ENCODE measurements around the gene AKNA. TPM values are rescaled to one million over a fixed set of nuclear protein-coding genes. Genes with fewer than 3 reads are reported as not detected.

AKNA gene
- total RNA-seq, 2 experiments from 2014 or later, result 107 to 118 TPM

GRCh38 chr9:114300153-114300845, 87.5 kb downstream of the AKNA start:
- no peak overlapping the region for H3K4me3 Mint-ChIP-seq
- H3K27ac Mint-ChIP-seq, result no peak overlapping the region
- H3K27me3 Mint-ChIP-seq (ENCODE audit: low read depth), result no peaks in the 10 kb centered on the region
- H3K9me3 Mint-ChIP-seq, result peaks cover 4% of the 10 kb centered on the region
- H3K36me3 Mint-ChIP-seq (ENCODE audit: low read depth), result peaks cover 6% of the 10 kb centered on the region
- DNase-seq, result no peak
- CTCF ChIA-PET, result interaction anchor here (0.7 to 2.0 kb wide), 2 partner anchors 9 to 218 kb away, joined by 3 to 12 read pairs; no protein-coding TSS in a partner anchor
- H3K4me1 Mint-ChIP-seq (ENCODE audit: low read depth), result no peaks in the 10 kb centered on the region
- intact Hi-C loops (cut with micrococcal nuclease), result no loop called here

DNA sequence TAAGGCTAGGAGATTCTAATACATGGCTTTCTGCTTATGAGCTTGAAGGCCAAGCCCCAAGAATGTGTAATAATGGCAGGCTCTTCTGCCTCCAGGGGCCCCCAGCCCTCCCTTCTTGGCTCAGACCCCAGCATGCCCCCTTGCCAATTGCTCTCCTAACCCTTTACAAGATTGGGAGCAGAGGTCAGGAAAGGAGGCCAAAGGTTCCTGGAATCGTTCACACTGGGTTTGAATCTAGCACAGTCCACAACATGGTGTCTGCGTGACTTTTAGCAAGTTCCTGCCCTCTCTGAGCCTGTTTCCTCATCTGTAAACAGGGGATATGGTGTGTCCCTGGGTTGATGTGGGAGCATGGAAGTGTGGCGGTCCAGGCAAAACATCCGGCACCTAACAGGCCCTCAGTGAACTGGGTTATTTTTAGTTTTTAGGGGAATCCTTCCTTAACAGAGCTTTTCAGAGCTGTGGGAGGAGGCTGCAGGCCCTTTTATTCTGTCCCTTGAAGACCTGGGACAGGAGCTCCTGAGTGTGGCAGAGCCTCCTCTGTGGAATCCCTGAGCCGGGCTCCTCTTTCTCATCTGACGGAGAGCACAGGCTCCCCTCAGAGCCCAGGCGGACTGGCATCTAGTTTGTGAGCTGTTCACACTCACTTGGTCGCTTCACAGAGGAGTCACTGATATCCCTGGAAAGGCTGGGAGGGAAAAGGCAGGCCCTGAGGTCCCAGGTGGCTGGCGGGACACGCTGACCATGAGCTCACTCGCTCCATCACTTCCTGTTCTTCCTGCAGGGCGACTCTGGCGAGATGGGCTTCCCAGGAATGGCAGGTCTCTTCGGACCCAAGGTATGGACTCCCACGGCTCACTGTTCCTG, 88.3 kb downstream of the AKNA start:
- Mint-ChIP-seq H3K9me3 (peaks cover 10% of the 10 kb centered on the region), H3K27ac (no peak overlapping the region), H3K4me3 (no peak overlapping the region), H3K27me3 (ENCODE audit: low read depth) (no peaks in the 10 kb centered on the region), H3K36me3 (ENCODE audit: low read depth) (peaks cover 14% of the 10 kb centered on the region), H3K4me1 (ENCODE audit: low read depth) (no peaks in the 10 kb centered on the region)
- intact Hi-C loops (cut with micrococcal nuclease), result no loop called here
- CTCF ChIA-PET, result interaction anchor here (0.7 to 2.0 kb wide), 3 partner anchors 9 to 217 kb away, joined by 3 to 12 read pairs (median 5); no protein-coding TSS in a partner anchor
- DNase-seq, result no peak

DNA sequence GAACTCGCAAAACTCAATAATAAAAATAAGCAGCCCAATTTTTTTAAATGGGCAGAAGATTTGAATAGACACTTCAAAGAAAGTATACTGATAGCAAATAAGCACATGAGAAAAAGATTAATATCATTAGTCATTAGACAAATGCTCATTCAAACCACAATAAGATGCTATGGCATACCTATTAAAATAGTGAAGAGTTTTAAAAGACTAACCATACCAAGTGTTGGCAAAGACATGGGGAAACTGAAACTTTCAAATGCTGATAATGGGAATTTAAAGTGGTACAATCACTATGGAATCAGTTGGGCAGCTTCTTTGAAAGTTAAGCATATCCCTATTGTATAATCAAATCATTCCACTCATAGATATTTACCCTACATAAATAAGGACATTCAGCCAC, 91.4 kb downstream of the AKNA start:
- Mint-ChIP-seq H3K4me1 (ENCODE audit: low read depth) (no peaks in the 10 kb centered on the region), H3K27ac (no peak overlapping the region), H3K36me3 (ENCODE audit: low read depth) (peaks cover 17% of the 10 kb centered on the region), H3K9me3 (peaks cover 11% of the 10 kb centered on the region), H3K27me3 (ENCODE audit: low read depth) (no peaks in the 10 kb centered on the region), H3K4me3 (no peak overlapping the region)
- CTCF ChIA-PET, result no interaction called here
- no peak for DNase-seq
- intact Hi-C loops (cut with micrococcal nuclease), result no loop called here

DNA sequence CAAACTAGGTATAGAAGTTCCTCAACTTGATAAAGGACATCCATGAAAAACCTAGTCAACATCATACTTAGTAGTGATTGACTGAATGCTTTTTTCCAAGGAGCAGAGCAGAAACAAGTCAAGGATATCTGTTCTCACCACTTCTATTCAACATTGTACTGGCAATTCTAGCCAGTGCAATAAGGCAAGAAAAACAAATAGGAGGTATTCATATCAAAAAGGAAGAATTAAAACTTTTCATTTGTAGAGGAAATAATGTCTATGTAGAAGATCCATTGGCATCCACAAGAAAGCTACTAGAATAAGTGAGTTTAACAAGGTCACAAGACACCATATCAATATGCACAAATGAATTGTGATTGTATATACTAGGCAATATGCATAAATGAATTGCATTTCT, 93.1 kb downstream of the AKNA start:
- no peak for DNase-seq
- peaks cover 2% of the 10 kb centered on the region for H3K4me1 Mint-ChIP-seq (ENCODE audit: low read depth)
- no peak overlapping the region for H3K4me3 Mint-ChIP-seq
- CTCF ChIA-PET, result interaction anchor here (0.8 kb wide), 1 partner anchor 271 kb away, joined by 5 read pairs; no protein-coding TSS in a partner anchor
- intact Hi-C loops (cut with micrococcal nuclease), result no loop called here
- H3K36me3 Mint-ChIP-seq (ENCODE audit: low read depth), result peaks cover 21% of the 10 kb centered on the region
- H3K27me3 Mint-ChIP-seq (ENCODE audit: low read depth), result peaks cover 2% of the 10 kb centered on the region
- no peak overlapping the region for H3K27ac Mint-ChIP-seq
- peaks cover 11% of the 10 kb centered on the region for H3K9me3 Mint-ChIP-seq

GRCh38 chr9:114291886-114292590, 95.7 kb downstream of the AKNA start:
- H3K4me1 Mint-ChIP-seq (ENCODE audit: low read depth), result peaks cover 2% of the 10 kb centered on the region
- H3K4me3 Mint-ChIP-seq, result no peak overlapping the region
- intact Hi-C loops (cut with micrococcal nuclease), result loop anchor here (1.0 kb wide), 3 partner anchors 137 to 210 kb away; partner anchors contain the start of gene COL27A1
- H3K9me3 Mint-ChIP-seq, result peaks cover 11% of the 10 kb centered on the region
- H3K36me3 Mint-ChIP-seq (ENCODE audit: low read depth), result peaks cover 21% of the 10 kb centered on the region
- peaks cover 2% of the 10 kb centered on the region for H3K27me3 Mint-ChIP-seq (ENCODE audit: low read depth)
- CTCF ChIA-PET, result interaction anchor here (1.0 to 4.9 kb wide), 17 partner anchors 8 to 484 kb away, joined by 3 to 75 read pairs (median 6); partner anchors contain the start of gene COL27A1
- DNase-seq, result no peak
- H3K27ac Mint-ChIP-seq, result no peak overlapping the region

DNA sequence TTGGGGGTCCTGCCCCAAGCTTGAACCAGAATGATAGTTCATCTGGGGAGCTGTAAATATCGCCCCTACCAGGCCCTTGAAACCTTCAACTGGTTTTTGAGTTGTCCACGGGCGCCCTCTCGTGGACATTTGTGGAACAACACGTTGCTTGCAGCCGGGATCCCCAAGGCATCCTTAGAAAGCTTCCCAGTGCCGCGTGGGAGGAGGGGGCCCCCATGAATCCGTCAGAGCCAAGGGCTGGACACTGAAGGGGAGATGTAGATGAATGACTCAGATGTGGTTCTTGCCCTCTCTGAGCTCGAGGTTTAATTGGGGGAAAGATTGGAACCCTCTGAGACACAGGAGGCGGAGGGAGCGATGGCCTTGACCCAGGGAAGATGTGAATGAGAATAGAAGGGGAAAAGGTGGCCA, 96.7 kb downstream of the AKNA start:
- Mint-ChIP-seq H3K9me3 (peaks cover 11% of the 10 kb centered on the region), H3K4me1 (ENCODE audit: low read depth) (peaks cover 2% of the 10 kb centered on the region), H3K36me3 (ENCODE audit: low read depth) (peaks cover 20% of the 10 kb centered on the region), H3K27me3 (ENCODE audit: low read depth) (peaks cover 2% of the 10 kb centered on the region), H3K4me3 (no peak overlapping the region), H3K27ac (no peak overlapping the region)
- intact Hi-C loops (cut with micrococcal nuclease), result loop anchor here (1.0 kb wide), 3 partner anchors 136 to 209 kb away; partner anchors contain the start of gene COL27A1
- CTCF ChIA-PET, result interaction anchor here (0.7 to 4.9 kb wide), 33 partner anchors 9 to 404 kb away, joined by 3 to 75 read pairs (median 5); partner anchors contain the start of gene COL27A1
- peak; percentile 83 for DNase-seq

- Mint-ChIP-seq H3K36me3 (ENCODE audit: low read depth) (peaks cover 16% of the 10 kb centered on the region), H3K4me1 (ENCODE audit: low read depth) (peaks cover 2% of the 10 kb centered on the region), H3K27me3 (ENCODE audit: low read depth) (peaks cover 2% of the 10 kb centered on the region), H3K4me3 (no peak overlapping the region), H3K9me3 (peaks cover 7% of the 10 kb centered on the region), H3K27ac (no peak overlapping the region)
- intact Hi-C loops (cut with micrococcal nuclease), result no loop called here
- CTCF ChIA-PET, result interaction anchor here (0.8 to 4.9 kb wide), 31 partner anchors 9 to 403 kb away, joined by 3 to 75 read pairs (median 5); partner anchors contain the start of gene COL27A1
- DNase-seq, result no peak
Observed at GRCh38 chr9:114290561-114290986, 97.2 kb downstream of the AKNA start.

DNA sequence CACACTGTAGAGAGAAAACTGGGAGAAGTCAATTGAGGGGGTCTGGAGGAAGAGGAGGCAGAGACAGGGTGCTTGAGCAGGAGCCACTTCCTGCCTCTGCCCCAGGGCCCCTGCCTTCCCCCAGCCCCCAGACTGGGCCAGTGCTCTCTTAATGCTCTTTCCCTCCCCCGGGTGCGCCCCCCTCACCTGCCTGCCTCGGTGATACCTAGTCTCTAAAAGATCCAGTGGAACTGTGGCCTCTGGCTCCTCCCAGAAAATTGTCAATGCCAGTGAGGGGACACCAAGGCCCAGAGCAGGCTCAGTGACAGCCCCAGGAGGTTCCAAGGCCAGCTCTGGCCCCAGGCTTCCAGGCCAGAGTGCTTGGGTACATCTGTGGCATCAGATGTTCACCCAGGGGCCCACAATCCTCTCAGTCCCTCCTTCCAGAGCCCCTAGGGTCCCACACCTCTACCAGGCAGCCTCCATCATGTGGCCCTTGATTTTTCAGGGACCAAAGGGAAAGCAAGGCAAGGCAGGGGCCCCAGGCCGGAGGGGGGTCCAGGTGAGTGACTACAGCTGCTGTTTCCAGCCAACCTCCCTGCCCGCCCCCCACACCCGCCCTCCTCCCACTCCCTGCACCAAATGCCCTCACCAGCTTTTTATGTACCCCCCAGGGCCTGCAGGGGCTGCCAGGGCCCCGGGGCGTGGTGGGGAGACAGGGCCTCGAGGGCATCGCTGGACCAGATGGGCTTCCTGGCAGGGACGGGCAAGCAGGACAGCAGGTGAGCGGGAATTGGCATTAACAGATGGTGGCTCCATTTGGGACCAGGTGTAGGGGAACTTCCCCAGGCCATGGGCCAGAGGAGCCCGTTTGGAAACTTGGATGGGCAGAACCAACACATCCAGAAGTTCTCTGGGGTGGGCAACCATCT, 98.0 kb downstream of the AKNA start:
- H3K36me3 Mint-ChIP-seq (ENCODE audit: low read depth), result peaks cover 10% of the 10 kb centered on the region
- DNase-seq, result no peak

DNA sequence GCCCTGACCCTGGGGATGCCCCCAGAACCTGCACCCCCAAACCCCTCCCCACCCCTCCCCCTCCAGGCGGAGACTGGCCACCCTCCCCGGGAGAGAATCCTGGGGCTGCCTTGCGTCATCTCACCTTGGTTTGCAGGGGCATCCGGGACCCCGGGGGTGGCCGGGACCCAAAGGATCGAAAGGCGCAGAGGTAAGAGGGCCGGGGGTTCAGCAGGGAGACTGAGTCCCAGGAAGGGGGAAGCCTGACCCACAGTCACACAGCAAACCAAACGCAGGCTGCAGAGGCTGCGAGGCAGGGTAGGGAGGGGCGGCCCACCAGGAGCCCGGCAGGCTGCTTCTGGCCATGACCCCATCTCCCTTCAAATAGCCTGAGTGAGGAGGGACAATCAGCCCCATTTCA, 98.7 kb downstream of the AKNA start:
- Mint-ChIP-seq H3K27ac (no peak overlapping the region), H3K36me3 (ENCODE audit: low read depth) (peaks cover 6% of the 10 kb centered on the region), H3K9me3 (no peaks in the 10 kb centered on the region), H3K27me3 (ENCODE audit: low read depth) (peaks cover 2% of the 10 kb centered on the region), H3K4me1 (ENCODE audit: low read depth) (peaks cover 2% of the 10 kb centered on the region), H3K4me3 (no peak overlapping the region)
- DNase-seq, result no peak
- CTCF ChIA-PET, result interaction anchor here (2.5 to 4.9 kb wide), 2 partner anchors 9 to 205 kb away, joined by 12 to 75 read pairs; no protein-coding TSS in a partner anchor
- intact Hi-C loops (cut with micrococcal nuclease), result no loop called here

More for the DNA sequence above, 98.0 kb downstream of the AKNA start:
- Mint-ChIP-seq H3K4me3 (no peak overlapping the region), H3K9me3 (peaks cover 4% of the 10 kb centered on the region), H3K27me3 (ENCODE audit: low read depth) (peaks cover 2% of the 10 kb centered on the region), H3K4me1 (ENCODE audit: low read depth) (peaks cover 2% of the 10 kb centered on the region), H3K27ac (no peak overlapping the region)
- CTCF ChIA-PET, result interaction anchor here (0.8 to 4.9 kb wide), 16 partner anchors 9 to 402 kb away, joined by 3 to 75 read pairs (median 8); partner anchors contain the start of gene COL27A1
- intact Hi-C loops (cut with micrococcal nuclease), result no loop called here

DNA sequence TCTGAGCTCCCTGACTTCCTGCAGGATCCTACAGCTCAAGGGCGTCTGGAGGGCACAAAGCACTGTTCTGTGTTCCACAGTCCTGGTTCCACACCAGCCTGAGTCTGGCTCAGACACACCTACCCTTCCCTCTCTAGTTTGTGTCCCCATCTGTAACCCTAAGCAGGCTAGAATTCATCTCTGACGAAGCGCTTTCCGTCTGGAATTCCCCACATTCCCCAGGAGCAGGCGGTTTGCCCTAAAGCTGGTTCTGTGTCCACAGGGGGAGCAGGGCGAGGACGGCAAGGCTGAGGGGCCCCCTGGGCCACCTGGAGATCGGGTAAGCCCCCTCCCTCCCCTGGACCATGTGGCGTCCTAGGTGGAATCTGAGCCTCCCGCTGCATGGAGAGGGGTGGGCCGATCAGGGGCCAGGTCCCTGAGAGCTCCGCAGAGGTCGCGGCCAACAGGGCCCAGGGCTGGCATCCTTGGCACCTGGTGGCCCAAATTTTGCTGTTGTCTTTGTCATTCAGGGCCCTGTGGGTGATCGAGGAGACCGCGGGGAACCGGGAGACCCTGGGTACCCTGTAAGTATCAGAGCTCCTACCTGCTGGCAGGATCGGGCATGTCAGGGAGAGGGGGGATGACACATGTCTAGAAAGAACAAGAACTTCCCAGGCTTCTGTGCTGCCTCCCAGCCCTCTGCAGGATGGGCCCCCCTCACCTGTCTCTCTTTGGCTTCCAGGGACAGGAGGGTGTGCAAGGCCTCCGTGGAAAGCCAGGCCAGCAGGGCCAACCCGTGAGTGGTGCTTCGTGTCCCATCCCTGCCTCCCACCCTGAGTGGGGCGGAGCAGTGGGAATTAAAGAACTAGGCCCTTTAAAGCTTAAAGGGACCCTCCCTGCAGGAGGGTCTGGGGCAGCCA, 99.3 kb downstream of the AKNA start:
- intact Hi-C loops (cut with micrococcal nuclease), result no loop called here
- Mint-ChIP-seq H3K27me3 (ENCODE audit: low read depth) (peaks cover 2% of the 10 kb centered on the region), H3K4me1 (ENCODE audit: low read depth) (peaks cover 2% of the 10 kb centered on the region), H3K27ac (no peak overlapping the region), H3K36me3 (ENCODE audit: low read depth) (peaks cover 6% of the 10 kb centered on the region), H3K9me3 (no peaks in the 10 kb centered on the region), H3K4me3 (no peak overlapping the region)
- DNase-seq, result no peak
- CTCF ChIA-PET, result interaction anchor here (0.8 to 1.3 kb wide), 3 partner anchors 133 to 206 kb away, joined by 3 to 5 read pairs (median 4); partner anchors contain the start of gene COL27A1
